ENCODE measurements around the gene FRMD3.

Gene FRMD3

GRCh38 chr9:83469722-83470121 is 68.5 kb downstream of the FRMD3 start:
- peaks cover 0 to 66% (median 5%) of the 10 kb centered on the region in 5 donors for H3K4me1 ChIP-seq (ENCODE audit: control insufficient read depth in 5 of 5, insufficient read depth in 5 of 5, low read length in 5 of 5)
- no peaks in the 10 kb centered on the region for H3K36me3 ChIP-seq (ENCODE audit: control insufficient read depth in 5 of 5, insufficient read depth in 5 of 5, low read length in 5 of 5)
- peak overlapping the region; percentile 15 for H3K27ac ChIP-seq (ENCODE audit: low read depth, low read length)
- H3K9ac ChIP-seq (ENCODE audit: low read length in 5 of 5): no peak overlapping the region
- H3K4me3 ChIP-seq (ENCODE audit: low read depth in 1 of 5, low read length in 5 of 5): no peak overlapping the region
- H3K27me3 ChIP-seq (ENCODE audit: control insufficient read depth in 5 of 5, insufficient read depth in 4 of 5, low read length in 5 of 5): no peaks in the 10 kb centered on the region
- no peaks in the 10 kb centered on the region for H3K9me3 ChIP-seq (ENCODE audit: control insufficient read depth in 5 of 5, low read length in 5 of 5)

GRCh38 chr9:83468821-83469220 is 69.4 kb downstream of the FRMD3 start:
- Histone ChIP-seq H3K27me3 (ENCODE audit: control insufficient read depth in 5 of 5, insufficient read depth in 4 of 5, low read length in 5 of 5) (no peaks in the 10 kb centered on the region), H3K4me3 (ENCODE audit: low read depth in 1 of 5, low read length in 5 of 5) (no peak overlapping the region), H3K9ac (ENCODE audit: low read length in 5 of 5) (no peak overlapping the region), H3K36me3 (ENCODE audit: control insufficient read depth in 5 of 5, insufficient read depth in 5 of 5, low read length in 5 of 5) (no peaks in the 10 kb centered on the region), H3K27ac (ENCODE audit: low read depth, low read length) (no peak overlapping the region), H3K9me3 (ENCODE audit: control insufficient read depth in 5 of 5, low read length in 5 of 5) (no peaks in the 10 kb centered on the region), H3K4me1 (ENCODE audit: control insufficient read depth in 5 of 5, insufficient read depth in 5 of 5, low read length in 5 of 5) (peaks cover 0 to 58% (median 5%) of the 10 kb centered on the region in 5 donors)

DNA sequence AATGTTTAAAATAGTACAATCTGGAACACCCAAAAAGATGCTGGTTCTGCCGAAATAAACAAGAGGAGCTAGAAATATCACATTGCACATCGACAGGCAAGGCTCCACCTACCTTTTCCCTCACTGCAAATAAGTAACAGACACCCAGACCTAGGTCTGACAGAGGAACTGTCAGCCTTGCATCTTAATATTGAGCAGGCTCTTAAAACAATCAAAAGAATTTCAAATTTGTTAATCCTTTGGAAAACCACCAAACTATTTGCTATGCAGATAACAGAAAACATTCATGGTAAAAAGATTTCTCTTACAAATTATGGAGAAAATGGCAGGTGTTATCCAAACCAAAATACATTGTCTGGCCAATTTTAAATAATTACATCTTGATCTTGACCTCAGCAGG is 71.3 kb downstream of the FRMD3 start:
- no peak overlapping the region for H3K4me3 ChIP-seq (ENCODE audit: low read depth in 1 of 5, low read length in 5 of 5)

GRCh38 chr9:83466351-83466750 is 71.8 kb downstream of the FRMD3 start:
- H3K4me1 ChIP-seq (ENCODE audit: control insufficient read depth in 5 of 5, insufficient read depth in 5 of 5, low read length in 5 of 5): peaks cover 0 to 36% (median 5%) of the 10 kb centered on the region in 5 donors
- H3K4me3 ChIP-seq (ENCODE audit: low read depth in 1 of 5, low read length in 5 of 5): no peak overlapping the region
- H3K36me3 ChIP-seq (ENCODE audit: control insufficient read depth in 5 of 5, insufficient read depth in 5 of 5, low read length in 5 of 5): no peaks in the 10 kb centered on the region
- peaks cover 0 to 2% (median 0%) of the 10 kb centered on the region in 5 donors for H3K9me3 ChIP-seq (ENCODE audit: control insufficient read depth in 5 of 5, low read length in 5 of 5)
- no peak overlapping the region for H3K9ac ChIP-seq (ENCODE audit: low read length in 5 of 5)
- no peaks in the 10 kb centered on the region for H3K27me3 ChIP-seq (ENCODE audit: control insufficient read depth in 5 of 5, insufficient read depth in 4 of 5, low read length in 5 of 5)
- H3K27ac ChIP-seq (ENCODE audit: low read depth, low read length): no peak overlapping the region

More for the DNA sequence above, 71.3 kb downstream of the FRMD3 start:
- Histone ChIP-seq H3K4me1 (ENCODE audit: control insufficient read depth in 5 of 5, insufficient read depth in 5 of 5, low read length in 5 of 5) (peaks cover 0 to 41% (median 5%) of the 10 kb centered on the region in 5 donors), H3K9ac (ENCODE audit: low read length in 5 of 5) (no peak overlapping the region), H3K27me3 (ENCODE audit: control insufficient read depth in 5 of 5, insufficient read depth in 4 of 5, low read length in 5 of 5) (no peaks in the 10 kb centered on the region), H3K36me3 (ENCODE audit: control insufficient read depth in 5 of 5, insufficient read depth in 5 of 5, low read length in 5 of 5) (no peaks in the 10 kb centered on the region), H3K9me3 (ENCODE audit: control insufficient read depth in 5 of 5, low read length in 5 of 5) (no peaks in the 10 kb centered on the region), H3K27ac (ENCODE audit: low read depth, low read length) (no peak overlapping the region)

DNA sequence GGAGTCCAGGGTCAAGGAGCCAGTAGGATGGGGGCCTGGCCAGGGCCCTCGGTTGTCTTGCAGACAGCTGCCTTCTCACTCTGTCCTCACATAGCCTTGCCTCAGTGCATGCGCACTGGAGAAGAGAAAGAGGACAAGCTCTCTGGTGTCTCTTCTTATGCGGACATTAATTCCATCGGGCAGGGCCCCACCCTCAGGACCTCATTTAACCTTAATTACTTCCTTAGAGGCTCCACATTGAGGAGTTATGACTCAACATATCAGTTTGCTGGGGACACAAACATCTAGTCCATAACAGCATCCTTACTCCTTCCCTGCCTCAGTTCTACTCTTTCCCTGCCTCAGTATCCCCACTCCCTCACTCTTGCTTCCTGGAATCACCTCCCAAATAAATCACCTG is 78.4 kb downstream of the FRMD3 start:
- Histone ChIP-seq H3K9me3 (ENCODE audit: control insufficient read depth in 5 of 5, low read length in 5 of 5) (peaks cover 0 to 7% (median 3%) of the 10 kb centered on the region in 5 donors), H3K9ac (ENCODE audit: low read length in 5 of 5) (no peak overlapping the region), H3K36me3 (ENCODE audit: control insufficient read depth in 5 of 5, insufficient read depth in 5 of 5, low read length in 5 of 5) (no peaks in the 10 kb centered on the region), H3K27me3 (ENCODE audit: control insufficient read depth in 5 of 5, insufficient read depth in 4 of 5, low read length in 5 of 5) (no peaks in the 10 kb centered on the region), H3K4me3 (ENCODE audit: low read depth in 1 of 5, low read length in 5 of 5) (no peak overlapping the region), H3K4me1 (ENCODE audit: control insufficient read depth in 5 of 5, insufficient read depth in 5 of 5, low read length in 5 of 5) (no peaks in the 10 kb centered on the region), H3K27ac (ENCODE audit: low read depth, low read length) (no peak overlapping the region)

DNA sequence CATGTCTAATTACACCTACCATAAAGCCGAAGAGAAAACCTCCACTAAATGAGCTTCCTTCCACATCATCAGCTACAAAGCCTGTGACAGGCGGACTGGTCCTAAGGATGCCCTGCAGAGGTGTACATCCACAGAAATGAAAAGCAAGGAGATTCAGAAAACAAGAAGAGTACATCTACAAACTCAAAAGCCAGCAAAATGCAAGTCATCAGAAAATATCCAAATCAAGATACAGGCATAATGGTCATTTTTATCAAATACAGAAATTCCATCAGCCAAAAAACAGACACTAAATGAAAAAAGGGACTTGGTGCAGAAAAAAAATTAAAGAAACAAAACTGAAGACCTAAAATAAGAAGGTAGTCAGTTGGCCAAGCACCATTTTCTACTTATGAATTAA is 79.7 kb downstream of the FRMD3 start:
- Histone ChIP-seq H3K9me3 (ENCODE audit: control insufficient read depth in 5 of 5, low read length in 5 of 5) (peaks cover 0 to 7% (median 3%) of the 10 kb centered on the region in 5 donors), H3K27ac (ENCODE audit: low read depth, low read length) (no peak overlapping the region), H3K4me1 (ENCODE audit: control insufficient read depth in 5 of 5, insufficient read depth in 5 of 5, low read length in 5 of 5) (no peaks in the 10 kb centered on the region), H3K4me3 (ENCODE audit: low read depth in 1 of 5, low read length in 5 of 5) (no peak overlapping the region), H3K27me3 (ENCODE audit: control insufficient read depth in 5 of 5, insufficient read depth in 4 of 5, low read length in 5 of 5) (no peaks in the 10 kb centered on the region), H3K36me3 (ENCODE audit: control insufficient read depth in 5 of 5, insufficient read depth in 5 of 5, low read length in 5 of 5) (no peaks in the 10 kb centered on the region), H3K9ac (ENCODE audit: low read length in 5 of 5) (no peak overlapping the region)

DNA sequence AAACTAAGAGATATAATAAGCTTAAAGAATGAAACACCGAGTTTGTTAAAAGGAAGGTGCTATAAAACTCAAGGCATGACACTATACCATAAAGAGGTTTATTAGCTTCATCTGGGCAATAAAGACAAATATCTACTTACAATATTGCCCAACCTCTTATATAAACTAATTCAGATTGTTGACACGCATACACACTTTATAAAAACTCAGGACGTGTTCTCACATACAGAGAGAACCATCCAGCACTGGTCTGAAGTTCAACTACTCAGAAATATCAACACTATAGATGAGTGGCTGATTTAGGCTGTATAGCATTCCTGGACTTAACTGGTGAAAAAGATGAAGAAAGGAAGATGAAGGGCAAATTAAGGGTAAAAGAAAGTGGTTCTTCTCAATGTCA is 81.2 kb downstream of the FRMD3 start:
- no peaks in the 10 kb centered on the region for H3K36me3 ChIP-seq (ENCODE audit: control insufficient read depth in 5 of 5, insufficient read depth in 5 of 5, low read length in 5 of 5)
- H3K9ac ChIP-seq (ENCODE audit: low read length in 5 of 5): no peak overlapping the region
- no peak overlapping the region for H3K4me3 ChIP-seq (ENCODE audit: low read depth in 1 of 5, low read length in 5 of 5)
- H3K4me1 ChIP-seq (ENCODE audit: control insufficient read depth in 5 of 5, insufficient read depth in 5 of 5, low read length in 5 of 5): no peaks in the 10 kb centered on the region
- no peaks in the 10 kb centered on the region for H3K27me3 ChIP-seq (ENCODE audit: control insufficient read depth in 5 of 5, insufficient read depth in 4 of 5, low read length in 5 of 5)
- no peak overlapping the region for H3K27ac ChIP-seq (ENCODE audit: low read depth, low read length)
- H3K9me3 ChIP-seq (ENCODE audit: control insufficient read depth in 5 of 5, low read length in 5 of 5): peaks cover 0 to 7% (median 3%) of the 10 kb centered on the region in 5 donors

DNA sequence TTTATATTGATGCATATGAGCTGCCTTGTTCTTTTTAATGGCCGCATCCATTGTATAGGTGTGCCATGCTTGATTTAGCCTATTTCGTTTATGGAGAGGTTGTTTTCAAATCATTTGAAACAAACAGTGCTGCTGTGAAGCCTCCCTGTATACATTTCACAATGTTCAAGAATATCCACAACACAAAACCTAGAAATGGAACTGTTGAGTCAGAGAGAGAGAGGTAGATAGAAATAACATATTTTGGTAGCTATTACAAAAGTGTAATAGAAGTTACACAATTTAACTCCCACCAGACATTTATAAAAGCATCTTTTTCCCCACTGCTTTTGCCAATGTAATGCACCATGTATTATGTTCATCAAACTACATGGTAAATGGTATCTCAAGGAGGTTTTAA is 82.0 kb downstream of the FRMD3 start:
- H3K36me3 ChIP-seq (ENCODE audit: control insufficient read depth in 5 of 5, insufficient read depth in 5 of 5, low read length in 5 of 5): no peaks in the 10 kb centered on the region
- H3K27ac ChIP-seq (ENCODE audit: low read depth, low read length): no peak overlapping the region
- H3K27me3 ChIP-seq (ENCODE audit: control insufficient read depth in 5 of 5, insufficient read depth in 4 of 5, low read length in 5 of 5): no peaks in the 10 kb centered on the region
- peaks cover 0 to 5% (median 3%) of the 10 kb centered on the region in 5 donors for H3K9me3 ChIP-seq (ENCODE audit: control insufficient read depth in 5 of 5, low read length in 5 of 5)
- H3K9ac ChIP-seq (ENCODE audit: low read length in 5 of 5): no peak overlapping the region
- no peak overlapping the region for H3K4me3 ChIP-seq (ENCODE audit: low read depth in 1 of 5, low read length in 5 of 5)
- no peaks in the 10 kb centered on the region for H3K4me1 ChIP-seq (ENCODE audit: control insufficient read depth in 5 of 5, insufficient read depth in 5 of 5, low read length in 5 of 5)

DNA sequence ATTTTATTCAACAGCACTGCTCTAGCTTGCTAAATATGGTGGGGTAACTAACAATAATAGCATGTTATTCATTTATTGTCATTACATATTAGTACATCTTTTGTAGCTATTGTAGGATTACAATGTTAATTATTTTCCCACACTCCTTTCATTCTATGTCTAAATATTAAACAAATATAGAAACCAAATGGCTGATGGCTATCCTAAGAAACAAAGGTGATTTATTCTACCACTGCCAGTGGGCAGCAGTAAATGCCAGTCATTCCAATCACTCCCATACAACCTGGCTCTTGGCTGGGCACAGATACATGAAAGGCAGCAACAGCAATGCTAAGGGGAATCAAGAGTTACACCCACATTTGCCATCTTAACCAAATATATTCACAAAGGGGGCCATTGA is 84.1 kb downstream of the FRMD3 start:
- H3K9me3 ChIP-seq (ENCODE audit: control insufficient read depth in 5 of 5, low read length in 5 of 5): no peaks in the 10 kb centered on the region
- peaks cover 0 to 4% (median 0%) of the 10 kb centered on the region in 5 donors for H3K4me1 ChIP-seq (ENCODE audit: control insufficient read depth in 5 of 5, insufficient read depth in 5 of 5, low read length in 5 of 5)
- H3K9ac ChIP-seq (ENCODE audit: low read length in 5 of 5): no peak overlapping the region
- H3K27ac ChIP-seq (ENCODE audit: low read depth, low read length): no peak overlapping the region
- H3K27me3 ChIP-seq (ENCODE audit: control insufficient read depth in 5 of 5, insufficient read depth in 4 of 5, low read length in 5 of 5): no peaks in the 10 kb centered on the region
- H3K36me3 ChIP-seq (ENCODE audit: control insufficient read depth in 5 of 5, insufficient read depth in 5 of 5, low read length in 5 of 5): no peaks in the 10 kb centered on the region
- no peak overlapping the region for H3K4me3 ChIP-seq (ENCODE audit: low read depth in 1 of 5, low read length in 5 of 5)

DNA sequence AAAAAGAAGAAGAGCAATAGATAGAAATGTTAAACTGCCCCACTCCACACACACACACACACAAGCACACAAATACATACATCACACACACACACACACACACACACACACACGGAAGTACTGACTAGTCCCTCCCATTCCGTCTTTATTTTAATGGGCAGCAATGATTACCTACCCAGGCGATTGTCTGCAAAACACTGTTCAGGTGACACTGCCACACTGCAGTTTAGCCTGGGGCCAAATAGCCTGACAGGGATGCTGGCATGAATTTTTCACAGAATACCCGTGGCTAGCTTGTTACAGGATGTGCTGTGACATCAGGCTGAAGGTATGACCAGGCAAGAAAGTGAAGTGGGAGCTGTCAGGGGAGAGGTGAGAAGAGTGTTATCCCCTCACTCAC is 86.9 kb downstream of the FRMD3 start:
- Histone ChIP-seq H3K9ac (ENCODE audit: low read length in 5 of 5) (no peak overlapping the region), H3K27ac (ENCODE audit: low read depth, low read length) (no peak overlapping the region), H3K4me1 (ENCODE audit: control insufficient read depth in 5 of 5, insufficient read depth in 5 of 5, low read length in 5 of 5) (peaks cover 0 to 4% (median 0%) of the 10 kb centered on the region in 5 donors), H3K36me3 (ENCODE audit: control insufficient read depth in 5 of 5, insufficient read depth in 5 of 5, low read length in 5 of 5) (no peaks in the 10 kb centered on the region), H3K27me3 (ENCODE audit: control insufficient read depth in 5 of 5, insufficient read depth in 4 of 5, low read length in 5 of 5) (no peaks in the 10 kb centered on the region), H3K4me3 (ENCODE audit: low read depth in 1 of 5, low read length in 5 of 5) (no peak overlapping the region), H3K9me3 (ENCODE audit: control insufficient read depth in 5 of 5, low read length in 5 of 5) (no peaks in the 10 kb centered on the region)

DNA sequence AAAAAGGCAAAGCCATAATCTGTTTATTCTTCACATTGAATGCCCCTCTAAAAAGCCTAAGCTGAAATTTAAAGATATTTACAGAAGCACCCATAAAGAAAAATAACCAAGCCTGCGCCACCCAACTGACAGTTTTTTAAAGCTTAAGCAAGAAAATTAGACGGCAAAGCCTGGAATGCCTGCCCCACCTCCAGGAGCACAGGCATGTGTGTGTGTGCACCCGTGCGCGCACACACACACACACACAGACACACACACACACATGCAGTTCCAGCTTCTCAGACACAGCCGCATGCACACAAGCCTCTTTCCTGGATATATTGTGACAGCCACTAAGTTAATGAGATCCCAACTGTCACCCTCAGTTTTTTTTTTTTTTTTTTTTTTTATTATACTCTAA is 88.2 kb downstream of the FRMD3 start:
- peaks cover 0 to 8% (median 0%) of the 10 kb centered on the region in 5 donors for H3K4me1 ChIP-seq (ENCODE audit: control insufficient read depth in 5 of 5, insufficient read depth in 5 of 5, low read length in 5 of 5)
- no peaks in the 10 kb centered on the region for H3K27me3 ChIP-seq (ENCODE audit: control insufficient read depth in 5 of 5, insufficient read depth in 4 of 5, low read length in 5 of 5)
- no peaks in the 10 kb centered on the region for H3K9me3 ChIP-seq (ENCODE audit: control insufficient read depth in 5 of 5, low read length in 5 of 5)
- H3K27ac ChIP-seq (ENCODE audit: low read depth, low read length): no peak overlapping the region
- no peaks in the 10 kb centered on the region for H3K36me3 ChIP-seq (ENCODE audit: control insufficient read depth in 5 of 5, insufficient read depth in 5 of 5, low read length in 5 of 5)
- no peak overlapping the region for H3K4me3 ChIP-seq (ENCODE audit: low read depth in 1 of 5, low read length in 5 of 5)
- no peak overlapping the region for H3K9ac ChIP-seq (ENCODE audit: low read length in 5 of 5)

All from subcutaneous abdominal adipose tissue (tissue), 5 donors.